Activated T-cell treated with anti-CD3 and anti-CD28 coated beads for 24 hours (primary cell): Measurements from ENCODE around the gene SLC9A5.

Source experiments
- DNase-seq: peaks from one replicate; pipeline ENCODE4 v3.0.0-alpha.2; 2020; ENCODE audit warnings: low read depth

Gene SLC9A5

DNA sequence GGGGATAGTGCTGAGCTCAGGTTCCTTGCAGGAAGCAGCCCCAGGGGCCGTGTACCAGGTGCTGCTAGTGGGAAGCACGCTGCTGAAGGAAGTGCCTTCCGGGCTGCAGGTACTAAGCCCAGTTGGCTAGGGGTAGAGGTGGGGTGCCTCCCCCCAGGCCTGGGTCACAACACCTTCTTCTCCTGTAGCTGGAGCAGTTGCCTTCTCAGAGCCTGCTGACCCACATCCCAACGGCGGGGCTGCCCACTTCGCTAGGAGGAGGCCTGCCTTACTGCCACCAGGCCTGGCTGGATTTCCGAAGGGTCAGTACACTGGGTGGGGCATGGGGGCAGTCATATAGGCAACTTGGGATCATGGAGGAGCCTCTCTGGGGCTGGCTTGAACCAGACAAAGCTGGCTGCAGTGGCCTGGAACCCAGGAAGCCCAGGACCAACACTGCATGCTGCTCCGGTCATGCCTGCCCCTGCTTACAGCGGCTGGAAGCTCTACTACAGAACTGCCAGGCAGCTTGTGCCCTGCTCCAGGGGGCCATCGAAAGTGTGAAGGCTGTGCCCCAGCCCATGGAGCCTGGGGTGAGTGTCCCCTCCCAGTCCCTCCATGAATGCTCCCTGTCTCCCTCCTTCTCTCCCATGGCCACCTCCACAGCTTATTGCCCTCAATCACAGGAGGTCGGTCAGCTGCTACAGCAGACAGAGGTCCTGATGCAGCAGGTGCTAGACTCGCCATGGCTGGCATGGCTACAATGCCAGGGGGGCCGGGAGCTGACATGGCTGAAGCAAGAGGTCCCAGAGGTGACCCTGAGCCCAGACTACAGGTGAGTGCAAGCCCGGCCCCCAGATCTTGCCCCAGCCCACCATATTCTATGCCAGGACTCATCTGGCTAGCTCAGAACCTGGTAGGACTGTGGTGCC lies 33.0 kb downstream of the SLC9A5 start:
- no peak for DNase-seq

DNA sequence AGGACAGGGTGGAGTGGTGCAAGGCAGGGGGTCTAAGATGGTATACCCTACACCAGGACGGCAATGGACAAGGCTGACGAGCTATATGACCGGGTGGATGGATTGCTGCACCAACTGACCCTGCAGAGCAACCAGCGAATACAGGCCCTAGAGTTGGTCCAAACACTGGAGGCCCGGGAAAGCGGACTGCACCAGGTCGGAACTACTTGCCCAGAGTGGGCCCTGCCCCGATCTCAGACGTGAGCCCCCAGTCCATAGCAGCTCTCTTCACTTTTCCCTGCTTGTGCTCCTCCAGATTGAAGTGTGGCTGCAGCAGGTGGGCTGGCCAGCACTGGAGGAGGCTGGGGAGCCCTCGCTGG lies 33.6 kb downstream of the SLC9A5 start:
- no peak for DNase-seq

DNA sequence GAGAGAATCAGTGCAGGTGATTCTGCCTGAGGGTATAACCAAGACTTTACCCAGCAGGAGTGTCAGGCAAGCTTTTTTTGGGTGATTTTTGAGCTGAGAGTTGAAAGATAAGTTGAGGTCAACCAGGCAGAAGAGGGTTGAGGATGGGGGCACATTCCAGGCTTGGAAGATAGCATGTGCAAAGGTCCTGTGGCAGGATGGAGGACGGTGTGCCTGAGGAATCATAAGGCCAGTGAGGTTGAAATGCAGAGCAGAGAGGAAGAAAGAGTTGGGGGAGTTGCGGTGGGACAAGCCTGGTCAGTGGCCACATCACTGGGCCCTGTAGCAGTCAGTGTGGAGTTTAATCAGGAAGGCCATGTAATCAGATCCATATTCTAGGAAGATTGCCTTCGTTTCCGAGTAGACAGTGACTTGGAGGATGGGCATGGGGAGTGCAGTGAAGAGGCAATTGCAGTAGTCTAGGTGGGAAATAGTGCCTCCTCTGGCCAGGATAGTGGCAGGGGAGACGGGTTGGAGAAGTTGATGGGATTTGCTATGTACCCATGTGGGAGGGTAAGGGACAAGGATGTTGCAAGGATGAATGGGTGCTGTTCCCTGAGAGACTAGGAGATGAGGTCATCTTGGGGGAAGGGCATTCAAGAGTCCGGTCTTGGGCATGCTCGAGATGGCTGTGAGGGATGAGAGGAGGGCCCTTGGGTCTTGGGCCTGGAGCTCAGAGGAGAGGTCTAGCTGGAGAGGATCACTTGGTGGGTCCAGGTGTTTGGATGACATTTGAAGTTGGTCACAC lies 34.5 kb downstream of the SLC9A5 start:
- DNase-seq, result no peak

DNA sequence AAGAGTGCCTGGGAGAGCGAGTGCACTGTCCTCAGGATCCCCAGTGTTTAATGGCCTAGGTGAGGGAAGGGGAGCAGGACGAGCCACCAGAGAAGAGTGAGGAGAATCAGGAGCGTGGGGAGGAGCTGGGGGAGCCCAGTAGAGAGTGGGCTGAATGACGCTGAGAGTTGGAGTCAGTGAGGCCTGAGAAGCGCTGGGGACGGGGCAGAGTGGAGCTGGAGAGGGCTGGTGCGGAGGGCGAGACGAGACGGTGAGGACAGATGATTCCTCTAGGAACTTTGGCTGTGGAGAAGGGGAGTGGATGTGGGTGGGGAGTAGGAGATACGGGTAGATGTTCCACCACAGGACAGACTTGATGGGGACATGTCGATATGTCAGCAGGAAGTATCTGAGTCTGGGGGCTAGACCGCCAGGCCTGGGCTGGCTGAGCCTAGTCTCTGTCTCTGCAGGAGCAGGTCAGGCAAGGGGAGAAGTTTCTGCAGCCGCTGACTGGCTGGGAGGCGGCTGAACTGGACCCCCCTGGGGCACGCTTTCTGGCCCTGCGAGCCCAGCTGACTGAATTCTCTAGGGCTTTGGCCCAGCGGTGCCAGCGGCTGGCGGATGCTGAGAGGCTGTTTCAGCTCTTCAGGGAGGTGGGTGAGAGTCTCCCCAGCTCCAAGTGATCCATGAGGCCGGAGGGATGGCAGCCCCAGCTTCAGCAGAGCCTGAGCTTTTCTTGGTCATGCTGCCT lies 35.2 kb downstream of the SLC9A5 start:
- no peak for DNase-seq

DNA sequence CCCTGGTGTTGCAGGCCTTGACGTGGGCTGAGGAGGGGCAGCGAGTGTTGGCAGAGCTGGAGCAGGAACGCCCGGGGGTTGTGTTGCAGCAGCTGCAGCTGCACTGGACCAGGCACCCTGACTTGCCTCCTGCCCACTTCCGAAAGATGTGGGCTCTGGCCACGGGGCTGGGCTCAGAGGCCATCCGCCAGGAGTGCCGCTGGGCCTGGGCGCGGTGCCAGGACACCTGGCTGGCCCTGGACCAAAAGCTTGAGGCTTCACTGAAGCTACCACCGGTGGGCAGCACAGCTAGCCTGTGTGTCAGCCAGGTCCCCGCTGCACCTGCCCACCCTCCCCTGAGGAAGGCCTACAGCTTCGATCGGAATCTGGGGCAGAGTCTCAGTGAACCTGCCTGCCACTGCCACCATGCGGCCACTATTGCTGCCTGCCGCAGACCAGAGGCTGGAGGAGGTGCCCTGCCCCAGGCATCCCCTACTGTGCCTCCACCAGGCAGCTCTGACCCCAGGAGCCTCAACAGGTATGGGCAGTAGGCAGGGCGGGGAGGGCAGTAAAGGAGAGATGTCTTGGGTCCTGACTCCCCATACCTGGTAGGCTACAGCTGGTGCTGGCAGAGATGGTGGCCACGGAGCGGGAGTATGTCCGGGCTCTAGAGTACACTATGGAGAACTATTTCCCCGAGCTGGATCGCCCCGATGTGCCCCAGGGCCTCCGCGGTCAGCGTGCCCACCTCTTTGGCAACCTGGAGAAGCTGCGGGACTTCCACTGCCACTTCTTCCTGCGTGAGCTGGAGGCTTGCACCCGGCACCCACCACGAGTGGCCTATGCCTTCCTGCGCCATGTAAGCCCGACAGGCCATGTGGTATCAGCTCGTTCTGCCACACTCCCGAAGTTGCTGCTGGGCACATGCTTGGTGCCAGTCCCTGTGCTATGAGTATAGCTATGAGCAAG lies 36.2 kb downstream of the SLC9A5 start:
- DNase-seq, result no peak

DNA sequence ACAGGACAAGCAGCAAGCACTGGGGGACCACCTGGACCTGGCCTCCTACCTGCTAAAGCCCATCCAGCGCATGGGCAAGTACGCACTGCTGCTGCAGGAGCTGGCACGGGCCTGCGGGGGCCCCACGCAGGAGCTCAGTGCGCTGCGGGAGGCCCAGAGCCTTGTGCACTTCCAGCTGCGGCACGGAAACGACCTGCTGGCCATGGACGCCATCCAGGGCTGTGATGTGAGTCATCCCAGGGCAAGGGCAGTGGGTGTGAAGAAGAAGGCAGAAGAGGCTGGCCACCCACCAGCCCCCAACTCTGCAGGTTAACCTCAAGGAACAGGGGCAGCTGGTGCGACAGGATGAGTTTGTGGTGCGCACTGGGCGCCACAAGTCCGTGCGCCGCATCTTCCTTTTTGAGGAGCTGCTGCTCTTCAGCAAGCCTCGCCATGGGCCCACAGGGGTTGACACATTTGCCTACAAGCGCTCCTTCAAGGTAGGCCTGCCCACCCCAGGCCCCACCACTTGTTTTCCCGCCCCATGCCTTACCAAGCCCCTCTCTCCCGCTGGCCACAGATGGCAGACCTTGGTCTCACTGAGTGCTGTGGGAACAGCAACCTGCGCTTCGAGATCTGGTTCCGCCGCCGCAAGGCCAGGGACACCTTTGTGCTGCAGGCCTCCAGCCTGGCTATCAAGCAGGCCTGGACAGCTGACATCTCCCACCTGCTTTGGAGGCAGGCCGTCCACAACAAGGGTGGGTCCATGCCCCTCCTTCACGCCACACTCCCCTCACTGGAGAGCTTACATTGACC lies 37.9 kb downstream of the SLC9A5 start:
- no peak for DNase-seq

DNA sequence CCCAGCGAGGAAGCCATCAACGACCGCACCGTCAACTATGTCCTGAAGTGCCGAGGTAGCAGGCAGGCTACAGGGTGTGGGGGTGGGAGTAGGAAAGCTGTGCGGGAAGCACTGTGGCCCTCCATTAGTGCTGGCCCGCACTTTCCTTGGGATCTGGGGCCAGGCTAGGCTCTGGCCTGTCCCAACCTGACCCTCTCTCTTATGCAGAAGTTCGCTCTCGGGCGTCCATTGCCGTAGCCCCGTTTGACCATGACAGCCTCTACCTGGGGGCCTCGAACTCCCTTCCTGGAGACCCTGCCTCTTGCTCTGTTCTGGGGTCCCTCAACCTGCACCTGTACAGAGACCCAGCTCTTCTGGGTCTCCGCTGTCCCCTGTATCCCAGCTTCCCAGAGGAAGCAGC lies 39.2 kb downstream of the SLC9A5 start:
- no peak for DNase-seq

DNA sequence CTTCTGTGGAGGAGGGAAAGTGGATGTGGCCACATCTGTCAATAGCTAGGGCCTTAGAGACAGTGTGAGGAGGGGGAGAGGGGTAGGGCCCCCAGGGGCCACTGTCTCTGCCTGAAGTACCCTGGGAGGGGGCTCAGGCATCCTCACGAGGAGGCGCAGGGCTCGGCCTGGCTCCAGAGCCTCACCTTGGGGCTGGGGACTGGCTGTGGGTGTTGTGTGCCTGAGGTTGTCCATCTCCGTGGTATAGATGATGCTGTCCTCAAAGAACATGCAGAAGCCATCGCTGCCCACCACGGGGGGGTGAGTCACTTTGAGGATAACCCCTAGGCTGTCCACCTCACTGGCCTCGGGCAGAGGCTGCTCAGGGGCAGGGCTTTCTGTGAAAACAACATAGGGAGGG lies 42.7 kb downstream of the SLC9A5 start:
- DNase-seq, result no peak

DNA sequence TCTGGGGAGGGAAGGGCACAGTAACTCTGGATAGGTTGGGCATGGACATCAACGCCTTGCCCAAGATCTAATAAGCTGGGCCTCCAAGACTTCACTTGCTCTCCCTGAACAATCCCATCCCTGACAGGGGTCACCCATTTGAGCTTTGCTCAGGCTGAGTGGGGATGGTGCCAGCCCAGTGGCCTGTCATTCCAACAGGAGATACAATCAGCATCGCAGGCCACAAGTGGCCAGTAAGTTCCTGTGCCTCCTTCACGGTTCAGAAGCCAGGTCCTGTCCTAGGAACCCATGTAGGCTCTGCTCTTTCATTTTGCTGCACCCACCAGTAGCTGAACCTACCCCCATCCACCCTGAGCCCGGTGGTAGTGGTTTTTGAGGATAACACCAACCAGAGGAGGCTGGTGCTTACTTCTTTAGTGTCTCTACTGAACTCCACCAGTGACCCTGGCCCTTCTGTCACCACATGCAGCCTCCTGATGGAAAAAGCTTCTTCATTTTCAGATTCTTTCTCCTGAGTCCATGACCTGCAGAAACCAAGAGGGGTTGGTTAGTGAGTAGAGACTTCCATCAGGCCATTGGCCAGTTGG lies 45.5 kb downstream of the SLC9A5 start:
- no peak for DNase-seq

DNA sequence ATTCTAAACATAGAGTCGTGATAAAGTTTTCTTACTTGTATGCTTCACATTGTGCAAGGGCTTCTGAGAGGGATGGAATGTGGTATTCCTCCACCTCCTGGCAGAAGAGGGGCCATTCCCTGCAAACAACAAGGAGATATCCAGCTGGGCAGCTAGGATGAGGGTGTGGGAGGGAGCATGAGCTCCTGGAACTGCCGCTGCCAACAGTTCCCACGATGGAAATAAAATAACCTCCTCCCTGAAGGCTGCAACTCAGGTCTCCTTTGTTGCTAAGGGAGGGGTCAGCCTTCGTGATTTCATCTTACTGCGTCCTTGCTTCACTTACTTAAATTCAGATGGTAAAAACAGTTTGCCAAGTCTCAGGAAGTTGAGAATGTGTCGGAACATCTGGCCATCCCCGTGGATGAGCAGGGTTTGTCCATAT lies 46.2 kb downstream of the SLC9A5 start:
- DNase-seq, result no peak

DNA sequence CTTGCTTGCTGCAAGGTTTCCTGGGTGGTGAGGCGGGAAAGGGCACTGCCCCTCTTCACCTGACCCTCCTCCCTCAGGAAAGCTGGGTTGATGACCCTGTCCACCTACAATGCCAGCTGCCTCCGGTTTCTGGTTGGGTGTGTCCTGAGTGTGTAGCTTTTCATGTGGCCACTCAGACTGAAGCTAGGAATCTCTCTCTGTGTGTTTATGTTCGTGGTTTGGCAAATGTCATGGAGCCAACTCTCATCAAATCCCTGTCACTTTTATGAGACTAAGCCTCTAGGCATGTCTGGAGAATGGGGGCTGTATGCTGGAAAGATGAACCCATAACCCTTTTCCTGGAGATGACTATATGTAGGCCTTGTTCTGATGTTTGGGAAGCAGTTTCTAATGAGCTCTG lies 47.6 kb downstream of the SLC9A5 start:
- no peak for DNase-seq

DNA sequence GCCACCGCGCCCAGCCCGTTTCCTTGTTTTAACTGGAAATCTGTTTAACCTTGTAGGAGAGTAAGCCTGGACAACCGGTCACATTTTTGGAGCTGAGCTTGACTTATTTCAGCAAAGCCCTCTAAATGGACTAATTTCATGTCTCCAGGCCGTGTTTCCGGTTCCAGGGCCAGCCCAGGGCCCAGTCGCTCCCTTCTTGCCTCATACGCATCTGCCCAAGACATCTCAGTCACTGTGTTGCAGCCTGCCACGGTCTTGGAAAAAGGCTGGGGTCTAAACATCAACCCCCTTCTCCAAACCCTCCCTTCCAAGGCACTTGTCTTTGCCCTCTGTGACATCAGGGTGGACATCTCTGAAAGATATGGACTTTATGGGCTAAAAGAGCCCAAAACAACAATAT lies 49.5 kb downstream of the SLC9A5 start:
- DNase-seq, result no peak

DNA sequence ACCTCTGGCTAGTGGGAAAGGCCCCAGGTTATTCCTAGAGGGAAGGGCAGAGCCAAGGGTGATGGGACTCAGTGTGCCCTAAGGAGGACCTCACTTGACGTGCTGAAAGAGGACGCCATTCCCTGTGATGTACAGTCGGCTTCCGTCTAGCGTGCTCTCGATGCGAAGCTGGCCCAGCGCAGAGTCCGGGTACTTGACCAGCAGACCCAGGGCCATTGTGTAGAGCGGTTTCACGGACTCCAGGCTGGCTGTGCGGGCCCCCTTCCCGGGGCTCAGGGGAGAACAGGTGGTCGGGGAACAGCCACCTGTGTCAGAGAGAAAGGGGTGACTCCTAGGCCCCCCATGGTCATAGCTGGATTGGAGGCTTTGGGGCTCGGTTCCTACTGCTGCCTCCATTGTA lies 50.5 kb downstream of the SLC9A5 start:
- no peak for DNase-seq

DNA sequence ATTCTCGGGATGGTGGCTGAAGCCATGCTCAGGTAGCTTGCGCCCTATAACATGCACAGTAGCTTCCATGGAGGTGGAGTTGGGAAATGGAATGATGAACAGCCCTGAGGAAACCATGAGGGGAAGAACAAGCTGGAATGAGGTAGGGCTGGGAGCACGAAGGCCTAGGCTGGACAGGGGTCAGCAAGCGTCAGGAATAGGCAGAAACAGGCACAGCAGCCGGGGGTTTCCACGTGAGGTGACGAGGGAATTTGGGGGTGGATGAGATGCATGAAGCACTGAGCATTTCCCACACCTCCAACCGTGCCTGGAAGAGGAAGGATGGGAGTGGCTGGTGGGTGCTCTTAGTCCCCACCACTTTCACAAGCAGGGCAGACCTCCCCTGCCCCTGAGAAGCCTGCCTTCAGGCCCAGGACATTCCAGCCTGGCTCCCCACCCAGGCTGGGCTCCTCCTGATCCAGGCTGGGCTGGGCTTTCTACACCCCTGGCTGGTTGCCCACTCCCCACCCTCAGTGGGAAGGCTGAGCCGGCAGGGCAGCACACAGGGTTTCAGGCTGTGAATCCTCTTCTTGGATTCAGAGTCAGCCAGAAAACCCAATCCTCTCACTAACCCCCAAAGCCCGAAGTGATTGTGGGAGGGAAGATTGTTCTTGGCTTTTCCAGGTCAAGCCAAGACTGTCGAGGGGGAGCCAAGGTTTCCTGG lies 52.5 kb downstream of the SLC9A5 start:
- DNase-seq, result no peak

DNA sequence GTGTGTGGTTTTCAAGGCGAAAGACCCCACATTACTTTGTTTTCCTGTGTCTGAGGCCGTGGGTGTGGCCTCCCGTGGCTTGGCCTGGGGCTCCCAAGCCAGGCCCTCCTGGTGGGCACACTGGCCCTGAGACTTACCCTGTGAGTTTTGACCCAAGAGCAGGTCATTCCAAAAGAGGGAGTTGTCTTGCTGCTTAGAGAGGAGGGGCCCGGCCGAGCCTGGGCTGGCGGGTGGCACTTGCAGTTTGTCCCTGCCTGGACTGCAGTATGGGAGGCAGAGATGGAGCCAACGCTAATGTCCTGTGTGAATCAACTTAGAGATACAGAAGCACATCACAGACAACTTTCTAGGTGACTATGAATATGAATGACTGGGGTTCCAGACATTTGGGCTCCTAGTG lies 53.3 kb downstream of the SLC9A5 start:
- no peak for DNase-seq

DNA sequence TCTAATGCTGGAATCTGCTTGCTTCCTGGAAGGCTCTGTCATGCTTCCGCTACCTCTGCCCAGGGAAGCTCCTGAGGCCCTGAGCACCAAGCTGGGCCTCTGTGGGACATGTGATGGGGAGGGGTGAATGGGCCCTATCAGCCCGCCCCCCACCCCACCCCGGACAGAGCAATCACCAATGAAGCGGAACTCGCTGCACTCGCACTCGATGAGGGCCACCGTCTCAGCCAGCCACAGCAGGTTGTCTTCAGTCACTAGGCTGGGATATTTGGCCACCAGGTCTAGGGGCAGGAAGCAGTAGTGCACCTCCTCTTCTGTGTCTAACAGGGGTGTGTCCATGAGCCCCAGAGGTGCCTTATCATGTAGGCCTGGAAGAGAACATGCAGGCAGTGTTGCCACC lies 54.2 kb downstream of the SLC9A5 start:
- DNase-seq, result no peak

DNA sequence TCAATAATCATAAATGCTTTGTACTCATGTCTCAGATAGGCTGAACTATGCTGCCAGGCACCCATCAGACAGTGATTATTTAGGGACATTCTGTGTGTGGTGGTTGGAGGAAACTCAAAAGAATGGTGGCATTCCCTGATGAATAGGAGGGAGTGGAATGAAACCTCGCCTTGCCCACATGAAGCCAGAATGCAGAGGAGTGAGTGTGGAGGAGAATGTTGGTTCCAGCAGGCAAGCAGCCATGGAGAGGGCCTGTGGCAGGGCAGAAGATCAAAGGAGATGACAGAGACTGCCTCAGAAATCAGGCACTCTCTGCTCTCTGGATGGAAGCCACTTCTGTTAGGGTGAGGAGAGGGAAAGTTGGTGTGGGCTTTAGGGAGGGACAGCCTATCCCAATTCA lies 55.2 kb downstream of the SLC9A5 start:
- no peak for DNase-seq

DNA sequence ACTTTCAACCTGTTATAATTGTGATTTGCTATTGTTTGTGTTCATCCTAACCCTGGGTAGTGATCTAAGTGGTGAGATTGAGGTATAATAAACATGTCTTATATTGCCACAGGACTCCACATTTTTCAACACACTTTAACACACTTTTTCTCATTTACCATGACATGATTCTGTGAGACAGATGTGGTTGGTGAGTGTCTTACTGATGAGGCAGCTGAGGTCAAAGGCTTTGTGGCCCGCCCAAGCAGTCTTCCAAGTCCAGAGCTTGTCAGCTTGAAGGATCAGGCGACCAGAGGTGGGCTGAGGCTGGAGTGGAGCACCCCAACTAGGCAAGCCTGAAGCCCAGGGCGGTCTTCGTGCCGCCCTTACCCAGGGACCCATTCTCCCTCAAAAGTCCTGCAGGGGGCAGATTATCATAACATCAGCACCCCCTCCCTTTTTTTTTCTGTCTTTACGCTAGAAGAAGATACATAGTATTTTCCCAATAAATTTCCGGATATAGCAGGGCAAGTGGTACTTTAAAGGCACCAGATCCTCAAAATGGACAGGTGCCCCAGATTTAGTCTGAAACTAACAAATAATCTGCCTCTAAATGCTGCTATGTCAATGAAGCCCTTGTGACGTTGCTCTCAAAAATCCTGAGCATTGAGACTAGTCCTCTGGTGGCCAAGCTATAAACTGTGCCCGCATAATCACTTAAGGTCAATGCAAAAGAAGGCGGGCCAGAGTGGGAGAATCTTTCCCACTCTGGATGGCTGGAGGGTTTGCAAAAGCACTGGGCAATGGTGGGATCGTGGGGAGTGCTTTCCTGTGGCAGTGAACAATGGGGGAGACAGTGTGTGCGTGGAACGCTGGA lies 56.7 kb downstream of the SLC9A5 start:
- no peak for DNase-seq

DNA sequence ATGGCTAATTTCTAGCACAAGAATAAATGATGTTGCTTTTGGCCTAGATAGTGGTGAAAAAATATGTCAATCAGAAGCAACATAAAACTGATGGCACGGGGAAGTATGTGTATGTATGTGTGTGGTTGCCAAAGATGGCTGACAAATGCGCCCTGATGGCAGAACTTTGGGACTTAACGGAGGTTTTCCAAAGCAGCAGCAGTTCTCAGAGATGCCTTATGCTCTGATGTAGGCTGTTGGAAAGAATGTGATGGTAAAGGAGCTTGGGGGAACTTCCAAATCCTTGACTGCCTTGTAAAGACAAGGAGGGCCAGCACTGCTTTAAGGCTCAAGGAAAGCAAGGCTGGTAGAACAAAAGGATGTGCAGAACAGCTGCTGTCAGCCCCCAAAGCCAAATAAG lies 61.8 kb downstream of the SLC9A5 start:
- DNase-seq, result no peak
